CD8-positive, alpha-beta memory T cell (primary cell): ENCODE data around the gene CADM3. TPM values are rescaled to one million over a fixed set of nuclear protein-coding genes. Genes with fewer than 3 reads are reported as not detected.

ENCODE experiments used
- CTCF ChIA-PET: fragments of 350-600 bp; sonication (Branson Sonifier 250); formaldehyde crosslinking; loops from one replicate; lab custom pipeline; 2021; ENCODE audit warnings: antibody characterized with exemption; lab: Charles Lee
- POLR2A ChIA-PET: fragments of 350-600 bp; sonication (Branson Sonifier 250); formaldehyde crosslinking; loops from one replicate; lab custom pipeline; 2021; ENCODE audit warnings: antibody characterized with exemption; lab: Charles Lee
- DNase-seq, 5 donors: peaks; one replicate each; pipeline versions ENCODE4 v3.0.0 to v3.0.0-alpha.2; 2020 to 2022; ENCODE audit warnings: mixed read lengths in 1 of 5
- H3K27ac ChIP-seq: one replicate; pipeline ENCODE4 v1.7.0; 2013; ENCODE audit warnings: low read depth, mild to moderate bottlenecking, low read length, moderate library complexity
- H3K27me3 ChIP-seq: 2 replicates; pipeline ENCODE4 v1.7.0; 2013; ENCODE audit warnings: low read length, mild to moderate bottlenecking; ENCODE audit not compliant: insufficient read depth, poor library complexity, severe bottlenecking
- H3K36me3 ChIP-seq: 2 replicates; pipeline ENCODE4 v1.7.0; 2013; ENCODE audit warnings: mild to moderate bottlenecking, low read length, moderate library complexity; ENCODE audit not compliant: insufficient read depth
- H3K4me1 ChIP-seq: 2 replicates; pipeline ENCODE4 v1.7.0; 2013; ENCODE audit warnings: mild to moderate bottlenecking, low read length, moderate library complexity; ENCODE audit not compliant: insufficient read depth
- H3K4me3 ChIP-seq: 2 replicates; pipeline ENCODE4 v1.7.0; 2013; ENCODE audit warnings: mild to moderate bottlenecking, low read length
- H3K9me3 ChIP-seq: 2 replicates; pipeline ENCODE4 v1.7.0; 2013; ENCODE audit warnings: mild to moderate bottlenecking, low read length
- H3K27ac Mint-ChIP-seq, 8 donors: one replicate each; pipeline ENCODE4 v1.8.0; 2020 to 2021; ENCODE audit warnings: mixed read lengths in 8 of 8, mild to moderate bottlenecking in 6 of 8, inconsistent platforms in 3 of 8, moderate library complexity in 3 of 8
- H3K27me3 Mint-ChIP-seq, 2 donors: one replicate each; pipeline ENCODE4 v1.8.0; 2020 to 2021; ENCODE audit warnings: mixed read lengths in 2 of 2, mild to moderate bottlenecking in 1 of 2, moderate library complexity in 1 of 2
- H3K36me3 Mint-ChIP-seq, 3 donors: one replicate each; pipeline ENCODE4 v1.8.0; 2020 to 2021; ENCODE audit warnings: mixed read lengths in 3 of 3, inconsistent platforms in 1 of 3, mild to moderate bottlenecking in 1 of 3
- H3K4me1 Mint-ChIP-seq, 3 donors: one replicate each; pipeline ENCODE4 v1.8.0; 2020 to 2021; ENCODE audit warnings: mixed read lengths in 3 of 3, inconsistent platforms in 1 of 3, mild to moderate bottlenecking in 1 of 3
- H3K4me3 Mint-ChIP-seq, 7 donors: one replicate each; pipeline ENCODE4 v1.8.0; 2020 to 2021; ENCODE audit warnings: mixed read lengths in 7 of 7, mild to moderate bottlenecking in 6 of 7, moderate library complexity in 4 of 7, inconsistent platforms in 2 of 7
- H3K9me3 Mint-ChIP-seq, 5 donors: one replicate each; pipeline ENCODE4 v1.8.0; 2020 to 2022; ENCODE audit warnings: mixed read lengths in 5 of 5, mild to moderate bottlenecking in 3 of 5, moderate library complexity in 2 of 5, inconsistent platforms in 1 of 5
- polyA plus RNA-seq: library from polyadenylated mRNA; unstranded; fragments of 300-500 nt; fragmentation: Illumina TruSeq; gene quantifications from one replicate; pipeline ENCODE4 v1.2.3, GENCODE V29; 2021
- total RNA-seq, 2 experiments: library from RNA; stranded (reverse); gene quantifications; one replicate each; pipeline ENCODE4 v1.2.3, GENCODE V29; 2021

CADM3 gene
- total and polyA plus RNA-seq, 3 experiments from 2014 or later = not detected

DNA sequence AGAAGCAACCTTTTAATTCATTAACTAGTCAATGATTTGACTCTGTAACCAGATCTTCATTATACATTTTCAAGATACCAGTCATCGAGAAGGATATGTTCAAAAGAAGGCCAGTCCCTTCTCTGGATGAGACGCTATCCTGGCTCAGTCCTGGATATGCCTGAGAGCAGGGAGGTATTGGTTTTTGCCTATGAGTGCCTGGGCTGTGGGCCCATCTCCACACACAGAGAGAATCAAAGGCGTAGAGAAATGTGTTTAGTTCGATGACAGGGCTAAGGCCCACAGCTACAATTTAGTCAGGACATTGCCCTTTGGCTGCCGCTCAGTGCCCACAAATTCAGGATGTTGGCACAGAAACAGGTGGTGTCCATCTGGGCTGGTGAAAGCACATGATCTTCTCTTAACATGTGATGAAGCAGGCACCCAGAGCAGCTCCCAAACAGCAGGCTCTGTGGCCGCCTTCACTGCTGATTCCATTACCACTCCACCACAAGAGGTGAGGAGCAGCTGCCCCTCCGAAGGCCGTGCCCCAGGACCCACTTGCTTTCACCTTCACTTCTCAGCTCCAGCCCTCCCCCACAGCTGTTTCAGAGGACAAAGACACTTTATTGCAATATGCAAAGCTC is 58.0 kb downstream of the CADM3 start:
- no peak overlapping the region for H3K4me3 Mint-ChIP-seq
- H3K36me3 ChIP-seq = no peaks in the 10 kb centered on the region
- no peaks in the 10 kb centered on the region for H3K9me3 ChIP-seq
- no peak overlapping the region for H3K27ac ChIP-seq
- H3K27me3 Mint-ChIP-seq = peaks cover 15 to 46% of the 10 kb centered on the region in 2 donors
- no peak overlapping the region for H3K27ac Mint-ChIP-seq
- POLR2A ChIA-PET = no interaction called here
- no peak for DNase-seq
- no peaks in the 10 kb centered on the region for H3K4me1 Mint-ChIP-seq
- no peaks in the 10 kb centered on the region for H3K36me3 Mint-ChIP-seq
- no peaks in the 10 kb centered on the region for H3K9me3 Mint-ChIP-seq
- no peaks in the 10 kb centered on the region for H3K27me3 ChIP-seq
- CTCF ChIA-PET = no interaction called here
- H3K4me3 ChIP-seq = no peak overlapping the region
- no peaks in the 10 kb centered on the region for H3K4me1 ChIP-seq

DNA sequence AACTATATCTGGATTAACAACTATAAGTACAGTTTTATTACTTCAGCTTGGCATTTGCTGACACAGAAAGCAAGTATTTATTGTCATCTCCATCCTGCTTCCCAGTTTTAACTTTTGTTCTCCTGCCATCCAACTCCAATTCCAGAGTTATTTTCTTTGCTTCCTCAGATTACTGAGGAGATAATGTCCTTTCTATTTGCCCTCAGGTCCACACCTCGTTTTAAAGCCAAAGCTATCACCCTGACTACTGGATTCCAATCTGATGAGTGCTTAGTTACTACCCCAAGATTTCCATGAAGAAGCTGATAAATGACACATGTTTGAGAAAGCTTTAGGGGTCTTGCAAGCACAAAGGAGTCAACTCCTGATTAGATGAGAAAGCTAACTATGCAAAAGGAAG is 58.5 kb downstream of the CADM3 start:
- CTCF ChIA-PET = no interaction called here
- no peak overlapping the region for H3K4me3 Mint-ChIP-seq
- H3K9me3 Mint-ChIP-seq = peaks cover 0 to under 1% (median 0%) of the 10 kb centered on the region in 5 donors
- Histone ChIP-seq H3K27ac (no peak overlapping the region), H3K4me1 (no peaks in the 10 kb centered on the region), H3K9me3 (no peaks in the 10 kb centered on the region), H3K36me3 (no peaks in the 10 kb centered on the region), H3K27me3 (no peaks in the 10 kb centered on the region), H3K4me3 (no peak overlapping the region)
- no peak for DNase-seq
- H3K36me3 Mint-ChIP-seq = no peaks in the 10 kb centered on the region
- no peaks in the 10 kb centered on the region for H3K4me1 Mint-ChIP-seq
- POLR2A ChIA-PET = no interaction called here
- H3K27ac Mint-ChIP-seq = no peak overlapping the region
- peaks cover 10 to 47% of the 10 kb centered on the region in 2 donors for H3K27me3 Mint-ChIP-seq

DNA sequence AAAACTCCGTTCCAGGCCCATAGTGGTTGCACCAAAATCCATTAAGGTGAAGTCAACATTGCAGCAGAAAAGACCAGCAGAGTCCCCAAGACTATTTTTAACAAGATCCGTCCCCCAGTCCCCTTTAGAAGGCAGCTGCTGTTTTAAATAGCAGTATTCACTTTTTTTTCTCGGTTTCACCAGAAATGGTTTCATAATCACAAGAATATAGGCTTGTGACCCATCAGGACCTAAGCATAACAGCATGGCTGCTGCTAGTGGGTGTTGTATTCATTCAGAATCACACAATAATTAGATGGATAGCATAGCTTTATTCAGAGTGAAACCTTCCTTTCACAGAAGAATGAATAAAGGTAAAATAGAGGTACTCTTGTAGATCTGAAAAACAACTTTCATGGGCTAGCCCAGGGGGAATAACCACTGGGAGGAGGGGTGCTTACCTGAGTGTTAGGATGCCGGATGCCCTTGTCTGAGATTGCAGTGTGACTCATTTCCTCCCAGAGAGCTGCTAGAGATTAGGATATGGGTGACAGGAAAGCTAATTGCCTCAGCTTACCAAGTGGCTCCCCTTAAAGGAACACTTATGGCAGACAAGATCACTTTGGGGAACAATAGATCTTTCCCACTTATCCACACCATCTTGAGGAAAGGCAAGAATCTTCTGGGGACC is 68.3 kb downstream of the CADM3 start:
- H3K4me3 Mint-ChIP-seq = no peak overlapping the region
- H3K36me3 Mint-ChIP-seq = no peaks in the 10 kb centered on the region
- no peak overlapping the region for H3K4me3 ChIP-seq
- H3K27me3 Mint-ChIP-seq = peaks cover 9 to 29% of the 10 kb centered on the region in 2 donors
- no peaks in the 10 kb centered on the region for H3K27me3 ChIP-seq
- peak overlapping the region in 1 of 8 donors; percentile 59 for H3K27ac Mint-ChIP-seq
- H3K27ac ChIP-seq = no peak overlapping the region
- no peak for DNase-seq
- peaks cover 0 to 13% (median 6%) of the 10 kb centered on the region in 5 donors for H3K9me3 Mint-ChIP-seq
- ChIA-PET POLR2A (no interaction called here), CTCF (no interaction called here)
- no peaks in the 10 kb centered on the region for H3K36me3 ChIP-seq
- H3K9me3 ChIP-seq = no peaks in the 10 kb centered on the region
- H3K4me1 Mint-ChIP-seq = peaks cover 2 to 11% (median 6%) of the 10 kb centered on the region in 3 donors
- H3K4me1 ChIP-seq = no peaks in the 10 kb centered on the region

DNA sequence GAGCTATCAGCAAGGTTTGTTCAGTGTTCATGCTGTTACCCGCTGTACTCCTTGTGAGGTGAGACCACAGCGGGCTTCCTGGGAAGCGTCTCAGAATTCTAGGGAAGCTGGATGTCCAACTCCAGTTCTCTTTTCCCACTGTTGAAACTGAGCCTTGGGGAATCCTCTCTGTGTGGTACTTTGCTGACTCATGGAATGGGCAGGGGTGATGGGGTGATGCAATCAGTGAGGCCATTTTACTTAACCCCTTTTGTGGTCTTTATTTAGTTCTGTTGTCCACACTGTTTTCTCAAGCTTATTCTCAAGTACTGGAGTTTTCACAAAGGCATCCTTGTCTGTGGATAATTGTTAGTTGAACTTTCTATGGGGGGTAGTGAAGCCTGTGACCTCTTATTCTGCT is 75.9 kb downstream of the CADM3 start:
- no peaks in the 10 kb centered on the region for H3K36me3 Mint-ChIP-seq
- no peak overlapping the region for H3K4me3 Mint-ChIP-seq
- H3K9me3 Mint-ChIP-seq = peaks cover 3 to 16% (median 7%) of the 10 kb centered on the region in 5 donors
- H3K4me1 Mint-ChIP-seq = no peaks in the 10 kb centered on the region
- H3K27ac Mint-ChIP-seq = no peak overlapping the region
- CTCF ChIA-PET = interaction anchor here (1.2 kb wide), 1 partner anchor 34 kb away, joined by 3 read pairs; no protein-coding TSS in a partner anchor
- DNase-seq = no peak
- Histone ChIP-seq H3K36me3 (no peaks in the 10 kb centered on the region), H3K9me3 (no peaks in the 10 kb centered on the region), H3K4me3 (no peak overlapping the region), H3K27ac (no peak overlapping the region), H3K4me1 (no peaks in the 10 kb centered on the region), H3K27me3 (peaks cover 5% of the 10 kb centered on the region)
- POLR2A ChIA-PET = no interaction called here
- peaks cover 22 to 67% of the 10 kb centered on the region in 2 donors for H3K27me3 Mint-ChIP-seq

DNA sequence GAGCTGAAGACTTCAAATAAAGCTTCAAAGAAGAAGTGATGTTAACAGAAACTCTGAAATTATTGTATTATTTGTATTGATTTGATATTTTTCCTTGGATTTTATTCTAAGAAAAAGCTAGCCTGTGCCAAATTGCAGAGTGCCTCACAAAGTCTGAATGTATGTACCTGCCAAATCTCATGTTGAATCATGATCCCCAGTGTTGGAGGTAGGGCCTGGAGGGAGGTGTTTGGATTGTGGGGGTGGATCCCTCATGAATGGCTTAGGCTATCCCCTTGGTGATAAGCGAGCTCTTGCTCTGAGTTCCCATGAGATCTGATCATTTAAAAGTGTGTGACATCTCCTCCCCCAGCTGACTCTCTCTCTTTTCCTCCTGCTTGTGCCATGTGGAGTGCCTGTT is 76.9 kb downstream of the CADM3 start:
- Mint-ChIP-seq H3K27me3 (peaks cover 28 to 68% of the 10 kb centered on the region in 2 donors), H3K4me1 (no peaks in the 10 kb centered on the region), H3K27ac (no peak overlapping the region), H3K4me3 (no peak overlapping the region), H3K36me3 (no peaks in the 10 kb centered on the region), H3K9me3 (peaks cover 0 to 10% (median 6%) of the 10 kb centered on the region in 5 donors)
- DNase-seq = no peak
- Histone ChIP-seq H3K4me1 (no peaks in the 10 kb centered on the region), H3K27ac (no peak overlapping the region), H3K27me3 (peaks cover 5% of the 10 kb centered on the region), H3K4me3 (no peak overlapping the region), H3K36me3 (no peaks in the 10 kb centered on the region), H3K9me3 (no peaks in the 10 kb centered on the region)
- ChIA-PET POLR2A (no interaction called here), CTCF (interaction anchor here (1.1 to 1.2 kb wide), 2 partner anchors 31 to 35 kb away, joined by 3 read pairs; no protein-coding TSS in a partner anchor)

DNA sequence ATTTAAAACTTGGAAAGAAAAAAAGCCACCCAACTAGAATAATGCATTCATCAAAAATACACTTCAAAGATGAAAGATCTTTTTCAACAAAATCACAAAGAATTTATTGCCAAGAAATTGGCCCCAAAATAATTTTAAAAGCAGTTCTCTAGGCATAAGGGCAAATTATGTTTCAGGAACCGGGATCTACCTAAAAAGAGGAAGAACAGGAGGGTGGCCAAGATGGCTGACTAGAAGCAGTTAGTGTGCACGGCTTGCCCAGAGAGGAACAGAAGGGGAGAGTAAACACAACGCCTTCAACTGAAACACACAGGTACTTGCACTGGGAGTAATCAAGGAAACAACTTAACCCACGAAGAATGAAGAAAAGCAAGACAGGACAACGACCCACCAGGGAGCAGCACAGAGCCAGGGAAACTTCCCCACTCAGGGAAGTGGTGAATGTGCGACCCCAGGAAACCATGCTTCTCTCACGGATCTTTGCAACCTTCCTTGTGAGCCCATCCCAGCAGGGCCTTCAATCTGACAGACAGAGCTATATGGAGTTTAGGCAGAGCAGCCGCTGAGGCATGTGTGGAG is 79.3 kb downstream of the CADM3 start:
- Mint-ChIP-seq H3K27ac (peak overlapping the region in 1 of 8 donors; percentile 79), H3K4me1 (no peaks in the 10 kb centered on the region), H3K9me3 (peaks cover 0 to 10% (median 4%) of the 10 kb centered on the region in 5 donors), H3K36me3 (no peaks in the 10 kb centered on the region), H3K4me3 (no peak overlapping the region), H3K27me3 (peaks cover 31 to 55% of the 10 kb centered on the region in 2 donors)
- Histone ChIP-seq H3K36me3 (no peaks in the 10 kb centered on the region), H3K4me3 (no peak overlapping the region), H3K27me3 (peaks cover 5% of the 10 kb centered on the region), H3K9me3 (no peaks in the 10 kb centered on the region), H3K4me1 (no peaks in the 10 kb centered on the region), H3K27ac (no peak overlapping the region)
- DNase-seq = no peak
- POLR2A ChIA-PET = no interaction called here
- CTCF ChIA-PET = no interaction called here

Other genes with a start within 250 kb of the CADM3 start
- 10 to 100 TPM; 23.9 to 24.2 TPM for gene PYHIN1, start 240.1 kb upstream of the CADM3 start, total RNA-seq
- gene PYHIN1, start 240.1 kb upstream of the CADM3 start, polyA plus RNA-seq = 110 TPM
- gene IFI16, start 161.7 kb upstream of the CADM3 start, total RNA-seq = 100 to 1,000 TPM; 175 to 186 TPM
- gene IFI16, start 161.7 kb upstream of the CADM3 start, polyA plus RNA-seq = 126 TPM
- 10 to 100 TPM; 41.1 to 42.3 TPM for gene AIM2, start 94.8 kb upstream of the CADM3 start, total RNA-seq
- gene AIM2, start 94.8 kb upstream of the CADM3 start, polyA plus RNA-seq = 3.7 TPM
- gene ACKR1, start 33.3 kb downstream of the CADM3 start, total RNA-seq = not detected
- not detected for gene ACKR1, start 33.3 kb downstream of the CADM3 start, polyA plus RNA-seq
- gene FCER1A, start 130.7 kb downstream of the CADM3 start, total RNA-seq = not detected
- not detected for gene FCER1A, start 130.7 kb downstream of the CADM3 start, polyA plus RNA-seq